ENCODE data around the gene LPP. TPM values are rescaled to one million over a fixed set of nuclear protein-coding genes. Genes with fewer than 3 reads are reported as not detected.
A peak's percentile ranks its signal among the peaks of the same experiment; 100 is the strongest.

Gene LPP
- total RNA-seq, 1 donor from 2014 or later = 109 TPM

DNA sequence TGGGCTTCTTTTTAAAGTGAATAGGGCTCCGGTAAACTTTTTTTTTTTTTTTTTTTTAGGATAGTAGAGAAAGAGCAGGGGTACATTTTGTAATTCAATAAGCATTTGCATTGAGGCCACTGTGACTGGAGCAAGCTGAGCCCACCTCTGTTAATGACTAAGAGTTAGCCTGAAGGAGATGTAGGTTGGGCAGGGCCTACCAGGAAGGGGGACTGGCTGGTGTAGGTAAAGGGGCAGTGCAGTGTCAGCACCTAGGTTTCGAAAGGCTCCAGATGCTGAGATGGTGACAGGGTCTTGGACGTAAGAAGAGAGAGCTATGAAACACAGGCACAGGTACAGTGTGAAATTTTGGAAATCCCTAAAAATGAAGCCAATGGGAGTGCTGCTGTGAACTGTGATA lies 30.7 kb downstream of the LPP start:
- intact Hi-C loops (cut with micrococcal nuclease) = no loop called here
- ATAC-seq = no peak
- DNase-seq = no peak

DNA sequence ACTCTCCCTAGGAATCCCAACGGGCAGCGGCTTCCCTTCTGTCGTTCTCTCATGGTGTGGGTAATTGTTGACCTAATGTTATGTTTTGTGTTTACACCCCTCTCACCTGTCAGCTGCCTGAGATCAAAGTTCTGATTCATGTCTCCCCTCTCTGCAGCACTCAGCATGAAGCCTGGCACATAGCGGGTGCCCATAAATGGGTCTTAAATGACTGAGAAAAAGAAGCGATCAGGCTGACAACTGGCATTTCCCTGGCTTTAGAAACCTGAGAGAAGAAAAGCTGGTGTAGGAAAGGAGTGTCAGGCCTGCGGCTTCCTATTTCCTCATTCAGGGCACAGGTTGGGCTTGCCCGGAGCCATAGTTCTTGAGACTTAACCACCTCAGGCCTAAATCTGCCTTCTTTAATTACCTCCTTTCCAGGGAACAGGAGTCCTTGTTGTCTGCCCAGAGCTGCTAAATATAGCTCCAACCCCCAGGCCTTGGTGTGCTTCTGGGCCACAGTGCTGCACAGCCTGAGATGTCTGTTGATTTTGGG lies 31.8 kb downstream of the LPP start:
- no peak for DNase-seq
- intact Hi-C loops (cut with micrococcal nuclease) = no loop called here

DNA sequence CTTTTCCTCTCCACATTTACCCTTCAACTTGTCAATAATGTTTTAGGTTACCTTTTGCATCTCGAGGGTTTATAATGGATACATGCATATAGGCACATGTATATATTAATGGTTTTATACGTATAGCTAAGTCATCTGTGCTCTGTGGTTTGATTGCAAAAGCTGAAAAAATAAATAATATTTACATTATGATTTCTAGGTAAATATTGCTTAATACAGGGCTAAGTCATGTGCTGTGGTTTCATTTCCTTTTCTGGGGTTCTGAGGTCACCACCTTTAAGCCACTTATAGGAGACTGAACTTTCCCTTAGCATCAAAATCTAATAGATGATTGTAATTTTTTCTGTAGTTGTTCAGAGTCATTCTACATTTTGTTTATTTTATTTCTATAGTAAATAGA lies 33.1 kb downstream of the LPP start:
- ATAC-seq = no peak
- DNase-seq = no peak
- intact Hi-C loops (cut with micrococcal nuclease) = no loop called here

More for the DNA sequence above, 31.8 kb downstream of the LPP start:
- peak; percentile 67 for ATAC-seq

DNA sequence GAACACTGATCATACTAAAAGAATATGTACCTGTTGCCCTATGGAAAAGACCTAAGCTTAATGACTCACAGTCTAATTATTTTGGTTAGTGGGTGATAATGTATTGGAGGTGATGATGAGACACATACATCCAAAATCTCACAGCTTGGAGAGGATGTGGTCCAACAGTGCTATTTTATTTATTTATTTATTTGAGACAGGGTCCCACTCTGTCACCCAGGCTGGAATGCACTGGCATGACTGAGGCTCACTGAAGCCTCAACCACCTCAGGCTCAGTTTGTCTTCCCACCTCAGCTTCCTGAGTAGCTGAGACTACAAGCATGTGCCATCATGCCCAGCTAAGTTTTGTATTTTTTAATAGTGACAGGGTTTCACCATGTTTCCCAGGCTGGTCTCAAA lies 35.0 kb downstream of the LPP start:
- intact Hi-C loops (cut with micrococcal nuclease) = no loop called here
- ATAC-seq = no peak

DNA sequence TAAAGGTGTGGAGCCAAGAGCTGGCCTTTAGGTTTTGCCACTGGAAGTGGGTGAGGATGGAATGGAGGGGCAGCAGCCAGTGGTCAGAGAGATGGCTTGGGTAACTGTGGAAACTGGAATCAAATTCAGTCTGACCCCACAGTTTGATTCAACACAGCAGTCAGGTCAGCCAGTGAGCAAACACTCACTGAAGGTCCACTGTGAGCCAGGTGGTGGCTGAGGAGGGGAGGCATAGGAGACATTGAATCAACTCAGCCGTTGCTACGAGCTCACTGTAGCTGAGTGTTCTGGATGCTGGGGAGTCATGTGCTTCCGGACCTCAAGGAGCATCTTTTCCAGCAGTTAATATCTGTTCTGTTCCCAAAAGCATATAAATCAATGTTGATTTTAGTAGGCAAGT lies 37.5 kb downstream of the LPP start:
- intact Hi-C loops (cut with micrococcal nuclease) = no loop called here
- DNase-seq (no peak), ATAC-seq (no peak)

More for the DNA sequence above, 35.0 kb downstream of the LPP start:
- DNase-seq = no peak

DNA sequence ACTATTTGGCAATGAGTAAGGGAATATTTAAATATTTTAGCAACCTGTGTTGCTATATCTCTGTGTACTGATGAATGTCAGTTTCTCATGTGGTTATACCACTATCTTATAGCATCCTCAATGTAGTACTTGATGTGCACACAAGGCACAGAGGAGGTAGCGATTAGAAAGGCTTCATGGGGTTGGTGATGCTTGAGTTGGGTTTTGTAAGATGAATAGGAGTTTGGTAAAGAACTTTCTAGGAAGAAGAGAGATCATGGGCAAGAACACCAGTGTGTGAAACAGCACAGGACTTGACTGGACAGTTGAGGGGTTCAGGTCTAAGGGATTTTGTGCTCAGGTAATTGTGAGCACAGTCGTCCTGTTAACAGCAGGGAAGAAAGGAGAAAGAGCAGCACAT lies 38.1 kb downstream of the LPP start:
- no peak for DNase-seq
- intact Hi-C loops (cut with micrococcal nuclease) = no loop called here
- ATAC-seq = no peak

DNA sequence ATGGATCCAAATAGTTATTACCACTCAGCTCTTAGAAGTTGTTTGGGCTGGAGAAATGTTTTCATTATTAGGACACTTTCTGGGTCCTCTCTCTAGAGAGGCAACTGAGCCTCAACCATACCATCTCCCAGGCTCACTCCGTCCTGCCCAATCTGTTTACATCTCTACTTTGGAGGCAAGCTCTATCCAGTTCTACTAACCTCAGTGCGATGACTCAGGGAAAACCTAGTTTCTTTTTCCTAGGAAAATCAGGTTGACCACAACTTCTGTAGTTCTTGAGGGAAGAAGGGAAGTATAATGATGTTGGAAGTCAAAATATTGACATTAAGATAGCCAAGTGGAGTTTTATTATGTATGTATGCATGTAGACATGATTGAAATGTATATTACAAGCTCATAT lies 40.4 kb downstream of the LPP start:
- intact Hi-C loops (cut with micrococcal nuclease) = no loop called here
- ATAC-seq = no peak
- no peak for DNase-seq

DNA sequence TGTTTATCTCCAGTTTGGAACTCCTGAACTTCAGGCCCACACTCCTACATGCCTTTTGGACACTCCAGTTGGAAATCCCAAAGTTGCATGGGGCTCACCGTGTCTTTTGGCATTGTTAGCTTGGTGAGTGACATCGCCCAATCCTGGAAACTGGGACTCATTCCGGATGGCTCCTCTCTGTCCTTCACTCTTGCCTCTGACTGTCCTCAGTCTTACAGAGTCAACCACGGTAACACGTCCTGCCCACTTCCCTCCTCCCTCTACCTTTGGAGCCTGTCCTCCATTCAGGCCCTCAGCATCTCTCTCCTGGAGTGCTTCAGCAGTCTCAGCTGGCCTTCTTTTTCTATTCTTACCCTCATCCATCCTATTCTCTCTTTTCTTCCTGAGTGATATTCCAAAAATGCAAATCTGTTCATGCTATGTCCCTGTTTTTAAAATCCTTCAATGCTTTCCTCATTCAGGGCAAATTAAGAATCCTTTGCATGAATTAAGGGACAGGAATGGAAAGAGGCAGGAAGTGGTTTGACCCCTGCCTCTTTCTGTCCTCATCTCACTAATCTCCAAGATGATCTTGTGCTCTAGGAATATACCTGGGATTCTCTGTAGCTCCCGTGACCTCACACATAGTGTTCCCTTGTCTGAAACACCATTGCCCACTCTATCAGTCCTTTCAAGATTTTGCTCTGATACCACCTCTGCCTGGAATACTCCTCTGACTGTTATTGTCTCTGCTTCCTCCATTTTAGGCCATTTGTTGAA lies 42.5 kb downstream of the LPP start:
- DNase-seq (no peak), ATAC-seq (no peak)
- intact Hi-C loops (cut with micrococcal nuclease) = no loop called here

DNA sequence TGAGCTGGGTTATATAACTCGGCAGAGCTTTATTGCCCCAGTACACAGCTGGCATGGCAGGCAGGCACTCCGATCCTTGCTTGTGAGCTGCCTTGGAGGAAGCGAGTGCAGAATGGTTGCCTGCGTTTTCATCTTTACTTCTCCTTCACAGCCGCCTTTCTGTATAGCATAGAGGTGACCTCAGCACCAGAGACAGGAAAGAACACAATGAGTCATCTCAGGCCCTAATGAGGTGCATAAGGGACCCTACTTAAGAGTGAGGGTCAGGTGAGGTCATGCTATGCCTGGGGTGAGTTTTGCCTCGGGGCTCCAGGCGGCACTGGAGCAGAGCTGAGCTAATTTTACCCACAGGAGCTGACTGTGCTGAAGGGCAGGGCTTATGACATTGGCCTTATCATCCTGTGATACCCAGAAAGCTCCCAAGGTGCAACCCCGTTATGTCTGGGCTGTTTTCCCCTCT lies 43.5 kb downstream of the LPP start:
- intact Hi-C loops (cut with micrococcal nuclease) = no loop called here
- peak; percentile 67 for DNase-seq
- peak; percentile 94 for ATAC-seq

DNA sequence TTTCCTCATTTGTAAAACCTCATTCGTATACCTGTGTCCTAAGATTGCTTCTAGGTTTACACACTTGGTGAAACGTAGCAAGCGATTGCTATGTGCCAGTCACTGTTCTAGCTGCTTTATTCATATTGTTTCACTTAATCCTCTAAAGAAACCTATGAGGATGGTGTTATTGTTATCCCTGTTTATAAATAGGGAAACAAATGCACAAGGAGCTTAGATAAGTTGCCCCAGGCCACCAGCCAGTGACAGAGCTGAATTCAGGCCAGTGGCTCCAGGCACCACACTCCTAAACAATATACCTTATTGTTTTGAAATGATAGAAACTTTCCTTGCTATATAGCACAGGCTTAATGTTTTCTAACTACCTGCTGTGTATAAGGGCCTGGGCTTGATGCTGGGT lies 44.0 kb downstream of the LPP start:
- intact Hi-C loops (cut with micrococcal nuclease) = no loop called here

DNA sequence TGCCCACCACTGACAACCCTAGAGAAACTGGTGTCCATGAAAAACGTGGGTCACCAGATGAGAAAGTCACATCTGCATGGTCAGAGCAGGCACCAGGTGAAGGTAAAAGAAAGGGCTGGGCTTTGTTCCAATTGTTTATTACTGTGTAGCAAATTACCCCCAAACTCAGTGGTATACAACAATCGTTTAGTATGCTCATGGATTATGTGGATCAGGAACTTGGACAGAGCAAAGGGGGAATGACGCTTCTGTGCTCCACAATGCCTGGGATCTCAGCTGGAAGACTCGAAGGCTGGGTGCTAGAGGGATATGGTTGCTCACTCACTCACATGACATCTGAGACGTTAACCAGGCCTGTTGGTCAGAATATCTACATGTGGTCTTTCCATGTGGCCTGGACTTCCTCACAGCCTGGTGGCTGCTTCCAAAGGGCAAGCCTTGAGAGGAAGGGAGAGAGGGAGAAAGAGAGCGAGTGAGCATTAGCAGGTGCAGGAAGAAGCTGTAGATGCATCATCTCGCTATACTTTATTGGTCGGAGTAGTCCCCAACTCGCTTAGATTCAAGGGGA lies 44.9 kb downstream of the LPP start:
- intact Hi-C loops (cut with micrococcal nuclease) = no loop called here
- DNase-seq = no peak
- peak; percentile 4 for ATAC-seq

More for the DNA sequence above, 44.0 kb downstream of the LPP start:
- peak; percentile 52 for ATAC-seq
- no peak for DNase-seq

DNA sequence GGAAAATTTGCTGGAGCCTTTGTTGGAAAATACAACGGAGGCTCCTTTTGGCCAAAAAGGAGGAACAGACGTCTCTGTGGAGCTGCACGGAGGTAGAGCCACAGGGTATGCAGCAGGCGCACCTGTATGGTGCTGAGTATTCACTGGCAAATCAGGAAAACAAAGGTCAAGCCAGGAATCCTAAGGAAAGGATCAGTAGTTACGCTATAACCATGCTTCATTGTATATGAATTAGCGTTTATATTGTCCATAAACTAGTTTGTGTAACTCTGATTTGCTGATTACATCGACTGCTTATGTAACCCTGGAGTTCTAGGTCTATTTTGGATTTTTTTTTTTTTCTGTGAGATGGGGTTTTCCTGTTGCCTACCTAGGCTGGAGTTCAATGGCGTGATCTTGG lies 45.4 kb downstream of the LPP start:
- ATAC-seq (no peak), DNase-seq (no peak)
- intact Hi-C loops (cut with micrococcal nuclease) = no loop called here

DNA sequence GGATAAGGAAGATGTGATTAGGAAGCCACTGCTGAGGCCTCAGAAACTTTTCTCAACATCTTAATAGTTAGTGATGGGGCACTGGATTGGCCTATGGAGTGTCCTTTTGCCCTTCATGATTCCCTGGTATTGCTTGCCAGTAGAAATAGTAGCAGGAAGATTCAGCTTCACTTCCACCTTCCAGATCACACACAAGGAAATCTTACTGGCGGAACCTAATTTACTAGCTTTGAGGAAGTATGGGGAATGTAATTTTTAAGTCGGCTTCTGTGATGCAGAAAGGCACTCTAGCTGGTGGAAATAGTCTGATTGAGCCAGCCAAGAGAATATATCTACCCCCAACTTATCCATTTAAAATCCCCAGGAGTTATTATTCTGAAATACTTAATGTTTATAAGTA lies 46.5 kb downstream of the LPP start:
- no peak for DNase-seq
- no peak for ATAC-seq
- intact Hi-C loops (cut with micrococcal nuclease) = no loop called here

DNA sequence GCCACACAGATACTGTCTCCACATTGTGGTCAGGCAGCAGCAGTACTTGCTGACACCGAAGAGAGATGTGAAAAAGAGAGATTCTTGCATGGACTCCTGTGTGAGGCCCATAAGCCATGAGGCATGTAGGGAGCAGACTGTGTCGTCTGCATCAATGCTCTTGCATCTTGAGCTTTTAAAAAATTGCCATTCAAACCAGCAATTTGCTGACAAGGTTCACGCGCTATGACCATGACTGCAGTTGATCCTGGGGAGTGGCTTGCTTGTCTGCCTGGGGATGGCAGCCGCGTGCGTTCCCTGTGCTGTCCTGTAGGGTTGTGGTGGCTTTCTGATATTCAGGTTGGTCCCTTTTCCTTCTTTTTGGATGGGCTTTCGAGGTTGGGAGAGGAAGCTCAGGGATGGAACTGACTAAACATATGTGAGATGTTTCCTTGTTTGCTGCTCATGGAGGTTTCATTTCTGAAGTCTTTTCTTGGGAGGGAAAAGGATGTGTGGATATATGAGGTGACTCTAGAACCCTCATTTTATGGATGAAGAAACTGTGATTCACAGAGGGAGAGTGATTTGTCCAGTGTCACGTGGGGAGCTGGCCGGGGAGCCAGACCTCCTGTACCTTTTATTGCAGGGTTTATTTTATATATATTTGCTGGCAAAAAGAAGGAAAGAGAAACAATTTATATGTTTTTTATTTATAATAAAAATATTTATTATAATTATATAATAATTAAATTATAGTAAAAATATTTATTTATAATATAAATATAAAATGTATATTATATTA lies 48.6 kb downstream of the LPP start:
- intact Hi-C loops (cut with micrococcal nuclease) = no loop called here

DNA sequence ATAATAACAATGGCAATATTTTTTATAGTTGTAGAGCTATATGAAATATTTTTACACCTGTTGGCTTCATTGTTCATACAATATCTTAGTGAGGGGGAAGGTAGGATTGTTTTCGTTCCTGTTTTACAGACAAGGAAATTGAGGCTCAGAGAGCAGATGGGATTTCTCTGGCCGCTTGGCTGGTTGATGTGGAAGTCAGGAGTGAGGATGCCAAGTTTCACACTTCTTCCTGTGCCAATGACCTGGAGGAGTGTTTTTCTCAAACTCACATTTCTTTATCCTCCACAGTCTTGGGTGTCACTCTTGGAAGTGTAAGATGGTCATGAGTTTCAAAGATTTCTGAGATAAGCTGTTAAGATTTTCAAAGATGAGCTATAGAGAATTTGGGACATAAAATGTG lies 50.6 kb downstream of the LPP start:
- no peak for DNase-seq
- intact Hi-C loops (cut with micrococcal nuclease) = no loop called here
- peak; percentile 7 for ATAC-seq

More for the DNA sequence above, 48.6 kb downstream of the LPP start:
- no peak for ATAC-seq
- no peak for DNase-seq

DNA sequence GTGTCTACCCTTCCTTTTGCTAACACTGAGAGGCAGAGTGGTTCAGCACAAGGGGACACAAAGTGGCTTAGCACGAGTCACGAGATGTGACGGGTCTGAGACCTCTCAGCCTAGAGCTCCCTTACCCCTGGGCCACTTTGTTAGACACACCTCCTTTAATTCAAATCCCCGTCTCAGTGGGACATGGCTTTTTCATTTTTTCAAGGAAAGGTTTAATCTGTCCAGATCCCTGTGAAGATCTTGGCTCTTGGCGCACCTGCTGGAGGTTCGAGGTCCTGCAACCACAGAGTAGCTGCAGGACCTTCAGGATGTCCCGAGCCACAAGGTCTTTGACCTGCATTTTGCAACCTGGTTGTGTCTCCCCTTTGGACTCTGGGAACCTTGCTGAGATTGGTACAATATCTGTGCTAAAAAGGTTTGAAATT lies 52.0 kb downstream of the LPP start:
- DNase-seq = no peak
- no peak for ATAC-seq
- intact Hi-C loops (cut with micrococcal nuclease) = no loop called here

DNA sequence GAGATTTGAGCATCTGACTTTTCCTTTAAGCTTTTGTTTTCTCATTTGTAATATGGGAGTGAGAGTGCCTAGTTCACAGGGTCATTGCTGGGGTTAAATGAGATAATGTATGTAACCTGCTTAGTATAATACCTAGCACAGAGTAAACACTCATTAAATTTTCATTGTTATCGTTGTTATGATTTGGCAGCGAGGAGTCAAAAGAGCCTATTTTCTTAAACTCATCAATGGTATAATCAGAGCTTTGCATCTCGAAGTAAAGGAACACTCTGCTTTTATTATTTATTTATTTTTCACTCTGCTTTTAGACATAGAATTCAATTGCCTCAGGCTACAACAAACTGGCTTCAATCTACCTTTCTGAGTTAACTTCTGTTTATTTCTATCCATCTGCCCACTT lies 52.8 kb downstream of the LPP start:
- no peak for DNase-seq
- intact Hi-C loops (cut with micrococcal nuclease) = no loop called here
- no peak for ATAC-seq

DNA sequence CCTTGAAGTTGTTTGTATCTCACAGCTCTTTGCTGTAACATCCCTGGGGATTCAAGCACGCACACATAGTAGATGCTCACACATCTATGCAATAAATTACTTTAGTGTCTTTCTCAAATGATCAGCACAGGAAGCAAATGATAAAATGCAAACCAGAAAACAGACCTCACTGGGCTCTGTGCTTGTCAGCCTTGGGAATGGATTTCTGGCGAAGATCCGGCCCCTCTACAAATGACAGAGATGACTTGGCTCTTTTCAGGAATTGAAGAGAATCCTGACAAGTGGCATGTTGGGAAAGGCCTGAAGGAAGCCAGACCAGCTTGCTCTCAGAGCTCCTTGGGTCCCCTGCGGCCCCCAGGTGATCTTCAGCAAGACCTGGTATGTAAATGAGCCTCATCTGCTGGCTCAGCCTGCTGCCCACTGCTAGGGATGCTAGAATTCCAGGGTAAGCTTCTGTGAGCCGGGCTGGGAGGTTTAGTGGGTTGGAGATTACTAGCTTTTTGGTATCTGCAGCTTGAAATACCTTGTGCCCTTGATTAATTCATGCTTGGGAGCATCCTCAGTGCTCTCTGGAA lies 54.1 kb downstream of the LPP start:
- no peak for DNase-seq
- intact Hi-C loops (cut with micrococcal nuclease) = no loop called here
- ATAC-seq = peak; percentile 18

DNA sequence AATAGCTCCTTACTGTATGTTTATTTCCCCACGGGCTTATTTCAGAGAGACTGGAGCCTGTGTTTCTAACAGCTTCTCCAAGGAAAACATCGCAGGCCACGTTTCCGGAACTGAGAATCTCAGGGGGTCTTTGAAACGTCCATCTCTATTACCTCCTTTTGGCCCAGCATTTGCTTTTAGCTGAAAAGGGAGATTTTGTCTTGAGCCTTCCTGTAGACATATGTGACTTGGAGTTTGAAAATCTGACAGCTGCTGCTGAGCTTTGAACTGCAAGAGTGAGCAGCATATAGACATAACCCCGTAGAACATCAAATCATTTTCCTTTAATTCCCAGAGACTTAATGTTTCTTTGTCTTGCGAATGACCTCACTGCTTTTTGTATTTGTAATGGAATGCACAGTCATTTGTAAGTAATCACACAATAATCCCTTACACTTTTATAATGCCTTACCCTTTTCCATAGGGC lies 54.6 kb downstream of the LPP start:
- intact Hi-C loops (cut with micrococcal nuclease) = no loop called here
- ATAC-seq = peak; percentile 28
- DNase-seq = no peak

DNA sequence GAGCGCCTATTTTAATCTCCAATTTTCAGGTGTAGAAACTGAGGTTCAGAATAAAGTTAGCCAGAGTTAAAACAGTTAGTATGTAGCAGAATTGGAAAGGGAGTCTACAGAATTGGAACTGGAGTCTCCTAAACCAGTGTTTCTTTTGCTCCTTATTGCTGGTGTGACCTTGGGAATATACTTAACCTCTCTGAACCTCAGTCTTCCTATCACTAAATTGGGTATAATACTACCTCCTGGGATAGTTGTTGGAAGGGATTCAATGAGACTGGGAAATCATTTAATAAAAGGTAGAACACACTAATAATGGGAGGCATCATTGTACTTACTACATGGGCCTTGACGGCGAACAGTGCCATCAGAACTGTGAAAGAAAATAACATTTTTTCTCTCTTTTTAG lies 55.1 kb downstream of the LPP start:
- ATAC-seq (no peak), DNase-seq (no peak)
- intact Hi-C loops (cut with micrococcal nuclease) = no loop called here

Data from left ventricle myocardium superior (tissue), 1 donor.